Nephron progenitor cell (in vitro differentiated cells): Measurements from ENCODE around the gene ATXN10.

Source experiments
- DNase-seq: peaks from one replicate; pipeline ENCODE4 v3.0.0; 2021
- H3K27ac Mint-ChIP-seq: 2 replicates; pipeline ENCODE4 v1.8.0; 2021; ENCODE audit warnings: mild to moderate bottlenecking, moderate library complexity, mixed read lengths
- H3K27me3 Mint-ChIP-seq: 2 replicates; pipeline ENCODE4 v1.8.0; 2021; ENCODE audit warnings: mild to moderate bottlenecking, low read depth, mixed read lengths; ENCODE audit not compliant: poor library complexity
- H3K36me3 Mint-ChIP-seq: 2 replicates; pipeline ENCODE4 v1.8.0; 2021; ENCODE audit warnings: low read depth, mixed read lengths
- H3K4me1 Mint-ChIP-seq: 2 replicates; pipeline ENCODE4 v1.8.0; 2021; ENCODE audit warnings: mixed read lengths
- H3K4me3 Mint-ChIP-seq: 2 replicates; pipeline ENCODE4 v1.8.0; 2021; ENCODE audit warnings: mild to moderate bottlenecking, moderate library complexity, mixed read lengths
- H3K9me3 Mint-ChIP-seq: 2 replicates; pipeline ENCODE4 v1.8.0; 2021; ENCODE audit warnings: mild to moderate bottlenecking, moderate library complexity, mixed read lengths
- CTCF ChIP-seq: fragments of 200-600 bp; sonication (generic); IDR thresholded peaks from 2 replicates; pipeline ENCODE4 v1.5.0; 2021; ENCODE audit warnings: antibody characterized with exemption

The ATXN10 gene

GRCh38 chr22:45632791-45633515 is 38.7 kb upstream of the ATXN10 start:
- H3K9me3 Mint-ChIP-seq = no peaks in the 10 kb centered on the region
- peak; percentile 23 for DNase-seq
- H3K4me1 Mint-ChIP-seq = peaks cover 53% of the 10 kb centered on the region
- no peak overlapping the region for H3K27ac Mint-ChIP-seq
- no peak for TF ChIP-seq CTCF
- H3K27me3 Mint-ChIP-seq = peaks cover 74% of the 10 kb centered on the region
- H3K36me3 Mint-ChIP-seq = no peaks in the 10 kb centered on the region
- H3K4me3 Mint-ChIP-seq = no peak overlapping the region

- Mint-ChIP-seq H3K27me3 (peaks cover 66% of the 10 kb centered on the region), H3K36me3 (no peaks in the 10 kb centered on the region), H3K27ac (no peak overlapping the region), H3K9me3 (no peaks in the 10 kb centered on the region), H3K4me1 (peaks cover 38% of the 10 kb centered on the region), H3K4me3 (no peak overlapping the region)
- no peak for TF ChIP-seq CTCF
- DNase-seq = no peak
These were observed 35.0 kb upstream of the ATXN10 start for GRCh38 chr22:45636683-45637082.

- H3K9me3 Mint-ChIP-seq = no peaks in the 10 kb centered on the region
- H3K27ac Mint-ChIP-seq = no peak overlapping the region
- DNase-seq = no peak
- H3K4me1 Mint-ChIP-seq = peaks cover 26% of the 10 kb centered on the region
- H3K4me3 Mint-ChIP-seq = no peak overlapping the region
- peaks cover 66% of the 10 kb centered on the region for H3K27me3 Mint-ChIP-seq
- no peaks in the 10 kb centered on the region for H3K36me3 Mint-ChIP-seq
- TF ChIP-seq CTCF = no peak
These were observed 33.4 kb upstream of the ATXN10 start for GRCh38 chr22:45638197-45638596.

- H3K9me3 Mint-ChIP-seq = no peaks in the 10 kb centered on the region
- TF ChIP-seq CTCF = no peak
- peaks cover 63% of the 10 kb centered on the region for H3K27me3 Mint-ChIP-seq
- H3K4me3 Mint-ChIP-seq = no peak overlapping the region
- no peaks in the 10 kb centered on the region for H3K36me3 Mint-ChIP-seq
- H3K4me1 Mint-ChIP-seq = peaks cover 20% of the 10 kb centered on the region
- no peak for DNase-seq
- no peak overlapping the region for H3K27ac Mint-ChIP-seq
These were observed 32.5 kb upstream of the ATXN10 start for GRCh38 chr22:45638834-45639746.

GRCh38 chr22:45639747-45640102 is 31.9 kb upstream of the ATXN10 start:
- peaks cover 65% of the 10 kb centered on the region for H3K27me3 Mint-ChIP-seq
- no peak overlapping the region for H3K27ac Mint-ChIP-seq
- no peak overlapping the region for H3K4me3 Mint-ChIP-seq
- no peaks in the 10 kb centered on the region for H3K9me3 Mint-ChIP-seq
- H3K4me1 Mint-ChIP-seq = peaks cover 20% of the 10 kb centered on the region
- TF ChIP-seq CTCF = no peak
- no peaks in the 10 kb centered on the region for H3K36me3 Mint-ChIP-seq
- no peak for DNase-seq
